Activated CD4-positive, alpha-beta T cell treated with anti-CD3 and anti-CD28 coated beads, Interleukin-10, Interleukin-2, amounts not matched to agents 100 ng/mL and 50 ng/mL, durations not matched to agents 16 hours and 8 hours (primary cell): Measurements from ENCODE around the gene LRRC37A.
"Not testable (repeated sequence)": the region's sequence is repeated elsewhere in the genome, so short reads cannot be mapped to it uniquely, and the experiment has no call there.

ENCODE experiments used
- DNase-seq: peaks from one replicate; pipeline ENCODE4 v3.0.0-alpha.2; 2020

Gene LRRC37A

GRCh38 chr17:46294831-46295230 lies at the start of gene LRRC37A:
LRRC37A (plus strand) TSS chr17:46295131; CDS start chr17:46295134, 3 bp downstream.
- DNase-seq: not testable (repeated sequence)

GRCh38 chr17:46249153-46249552 lies 45.8 kb upstream of the LRRC37A start:
- DNase-seq: not testable (repeated sequence)

- DNase-seq: not testable (repeated sequence)
Observed at GRCh38 chr17:46252804-46253203, 42.1 kb upstream of the LRRC37A start.

GRCh38 chr17:46253722-46254121 lies 41.2 kb upstream of the LRRC37A start:
- DNase-seq: peak; percentile 82

DNA sequence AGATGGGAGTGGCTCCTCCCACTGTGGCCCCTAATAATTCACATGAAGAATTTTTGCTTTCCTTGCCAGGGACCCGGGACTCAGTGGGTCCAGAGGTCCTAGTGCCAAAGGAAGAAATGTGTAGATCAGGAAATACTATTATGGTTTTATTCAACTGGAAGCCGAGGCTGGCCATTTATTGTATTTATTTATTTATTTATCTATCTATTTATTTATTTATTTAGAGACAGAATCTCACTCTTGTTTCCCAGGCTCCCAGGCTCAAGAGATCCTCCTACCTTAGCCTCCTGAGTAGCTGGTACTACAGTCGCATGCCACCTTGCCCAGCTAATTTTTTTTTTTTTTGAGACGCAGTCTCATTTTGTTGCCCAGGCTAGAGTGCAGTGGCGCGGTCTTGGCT lies 40.7 kb upstream of the LRRC37A start:
- DNase-seq: not testable (repeated sequence)

DNA sequence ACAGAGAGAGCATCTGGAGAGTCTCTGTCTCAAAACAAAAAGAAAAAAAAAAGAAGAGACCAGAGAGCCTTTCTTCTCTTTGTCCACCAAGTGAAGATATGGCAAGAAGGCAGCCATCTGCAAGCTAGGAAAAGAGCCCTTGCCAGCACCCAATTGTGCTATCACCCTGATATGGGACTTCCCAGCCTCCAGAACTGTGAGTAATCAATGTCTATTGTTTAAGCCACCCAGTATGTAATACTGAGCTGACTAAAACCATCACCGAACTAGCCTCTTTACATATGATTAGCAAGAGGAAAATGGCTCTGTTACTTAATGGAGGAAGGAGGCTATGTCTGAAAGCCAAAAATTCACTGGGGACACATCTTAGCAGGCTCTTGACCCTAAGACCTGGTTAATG lies 38.6 kb upstream of the LRRC37A start:
- peak; percentile 21 for DNase-seq

DNA sequence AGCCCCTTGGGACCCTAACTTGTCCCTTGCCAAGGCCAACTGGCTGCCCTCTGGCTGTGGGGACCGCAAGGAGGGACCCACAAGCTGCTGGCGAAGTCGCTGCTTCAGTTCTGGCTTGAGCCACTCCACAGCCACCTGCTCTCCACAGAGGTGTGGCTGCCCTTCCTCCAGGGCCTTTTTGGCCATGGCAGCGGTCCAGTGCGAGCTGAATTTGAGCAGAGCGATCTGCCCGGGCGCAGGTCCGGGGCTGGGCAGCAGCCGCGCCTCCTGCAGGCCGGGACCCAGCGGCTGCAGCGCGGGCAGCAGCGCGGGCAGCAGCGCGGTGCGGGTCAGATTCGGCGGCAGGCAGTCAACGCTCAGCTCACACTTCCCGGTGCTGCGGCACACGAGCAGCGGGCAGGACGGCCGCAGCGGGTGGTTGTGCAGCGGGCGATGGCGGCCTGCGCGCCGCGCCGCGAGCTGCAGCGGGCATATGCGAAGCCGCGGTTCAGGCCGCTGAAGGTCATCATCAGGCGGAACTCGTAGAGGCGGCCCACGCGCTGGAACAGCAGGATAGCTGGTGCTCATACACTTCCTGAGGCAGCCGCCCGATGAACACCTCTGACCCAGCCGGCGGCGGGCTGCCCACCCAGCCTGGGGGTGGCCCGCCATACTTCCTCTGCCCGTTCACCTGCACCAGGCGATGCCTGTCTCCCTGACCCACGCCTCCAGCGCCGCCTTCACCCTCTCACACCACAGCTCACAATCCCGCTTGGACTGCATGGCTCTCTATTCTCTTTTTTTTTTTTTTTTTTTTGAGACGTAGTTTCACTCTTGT lies 34.9 kb upstream of the LRRC37A start:
- not testable (repeated sequence) for DNase-seq

DNA sequence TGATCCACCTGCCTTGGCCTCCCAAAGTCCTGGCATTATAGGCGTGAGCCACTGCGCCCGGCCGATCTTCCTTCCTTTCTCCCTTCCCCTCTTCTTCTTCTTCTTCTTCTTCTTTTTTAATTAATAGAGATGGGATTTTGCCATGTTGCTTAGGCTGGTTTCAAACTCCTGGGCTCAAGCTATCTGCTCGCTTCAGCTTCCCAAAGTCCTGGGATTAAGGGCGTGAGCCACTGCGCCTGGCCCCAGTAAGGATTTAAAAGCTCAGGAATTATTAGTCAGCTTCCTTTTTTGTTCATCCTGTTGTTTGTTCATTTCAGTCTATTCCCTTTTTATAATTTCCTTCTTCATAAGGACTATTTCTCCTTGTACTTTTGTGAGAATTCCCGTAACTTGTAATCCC lies 32.7 kb upstream of the LRRC37A start:
- no peak for DNase-seq

DNA sequence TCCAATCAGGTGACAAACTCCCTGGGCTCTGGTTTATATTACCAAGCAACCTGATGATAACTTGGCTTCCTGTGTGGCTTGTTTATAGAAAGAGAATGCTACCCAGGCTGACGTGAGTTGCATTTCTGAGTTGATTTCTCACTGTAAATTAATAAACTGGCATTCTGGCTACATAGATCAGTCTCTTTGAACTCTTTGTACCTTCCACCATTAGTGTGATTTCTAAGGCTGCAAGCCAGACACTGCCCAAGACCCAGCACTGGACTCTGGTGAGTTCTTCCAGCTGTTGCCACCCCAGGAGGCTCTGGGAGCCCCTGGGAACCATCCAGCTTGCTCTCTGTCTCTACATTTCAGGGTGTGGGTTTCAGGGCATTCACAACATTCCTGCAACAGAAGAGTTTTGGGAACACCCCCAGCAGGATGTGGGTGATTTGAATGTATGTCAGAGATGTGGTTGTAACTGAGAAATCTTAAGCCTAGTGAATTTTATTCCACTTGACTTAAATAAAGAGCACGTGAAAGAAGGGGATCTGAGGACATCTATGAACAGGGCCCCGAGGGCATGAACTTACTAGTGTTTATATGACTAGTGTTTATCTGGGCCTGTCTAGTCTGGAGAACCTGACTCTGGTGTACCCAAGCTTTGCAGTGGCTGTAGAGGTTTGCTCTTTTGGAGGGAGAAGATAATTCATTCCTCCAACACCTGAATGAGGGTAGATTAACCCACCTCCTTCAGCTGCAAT lies 30.3 kb upstream of the LRRC37A start:
- peak; percentile 16 for DNase-seq

- not testable (repeated sequence) for DNase-seq
Observed at GRCh38 chr17:46266063-46266655, 28.8 kb upstream of the LRRC37A start.

- peak; percentile 92 for DNase-seq
Observed at GRCh38 chr17:46266656-46267544, 28.0 kb upstream of the LRRC37A start.

GRCh38 chr17:46270032-46270431 lies 24.9 kb upstream of the LRRC37A start:
- DNase-seq: no peak

DNA sequence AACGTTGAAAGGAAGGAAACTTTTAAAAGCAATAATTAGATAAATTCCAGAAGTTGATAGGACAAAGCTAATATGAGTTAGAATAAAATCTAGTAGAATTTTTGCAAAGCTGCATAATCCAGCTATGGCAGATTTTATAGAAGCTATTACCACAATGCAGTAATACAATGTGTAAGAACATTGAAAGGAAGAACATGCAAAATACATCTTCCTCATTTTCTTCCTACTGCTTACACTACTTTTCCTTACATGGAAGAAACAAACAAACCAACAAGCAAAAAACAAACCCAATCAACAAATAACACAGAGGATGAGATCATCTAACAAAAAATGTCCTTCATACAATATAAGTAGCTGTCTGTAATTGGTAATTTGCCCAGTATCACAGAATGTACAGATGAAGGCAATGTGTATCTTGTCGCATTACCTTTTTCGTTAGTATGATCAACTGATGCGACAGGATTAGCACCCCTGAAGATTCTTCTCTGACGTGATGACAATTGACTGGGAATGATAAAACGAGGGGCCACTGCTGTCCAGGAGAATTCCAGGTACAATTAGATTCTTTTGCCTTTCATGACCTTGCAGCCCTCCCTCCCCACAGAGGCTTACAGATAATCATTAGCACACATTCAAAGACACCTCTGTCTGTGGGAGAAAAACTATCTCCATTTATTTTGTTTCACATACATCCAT lies 21.2 kb upstream of the LRRC37A start:
- no peak for DNase-seq

DNA sequence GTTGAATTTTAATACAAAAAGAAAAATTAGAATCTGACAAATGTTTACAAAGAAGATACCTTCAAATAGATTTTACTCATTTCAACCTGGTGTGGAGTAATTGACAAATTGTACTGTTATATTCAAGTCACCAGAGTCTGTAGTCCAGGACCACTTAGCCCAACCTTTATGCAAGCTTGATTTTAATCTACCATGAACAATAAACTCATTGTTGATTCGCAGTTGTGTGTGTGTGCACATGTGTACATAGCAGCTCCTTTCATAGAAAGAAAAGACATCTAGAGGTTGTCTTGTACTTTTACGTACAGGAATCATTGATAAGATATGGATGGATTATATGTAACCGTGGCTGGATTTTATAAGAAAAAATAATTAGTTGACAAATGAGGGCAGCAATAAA lies 20.7 kb upstream of the LRRC37A start:
- DNase-seq: no peak

DNA sequence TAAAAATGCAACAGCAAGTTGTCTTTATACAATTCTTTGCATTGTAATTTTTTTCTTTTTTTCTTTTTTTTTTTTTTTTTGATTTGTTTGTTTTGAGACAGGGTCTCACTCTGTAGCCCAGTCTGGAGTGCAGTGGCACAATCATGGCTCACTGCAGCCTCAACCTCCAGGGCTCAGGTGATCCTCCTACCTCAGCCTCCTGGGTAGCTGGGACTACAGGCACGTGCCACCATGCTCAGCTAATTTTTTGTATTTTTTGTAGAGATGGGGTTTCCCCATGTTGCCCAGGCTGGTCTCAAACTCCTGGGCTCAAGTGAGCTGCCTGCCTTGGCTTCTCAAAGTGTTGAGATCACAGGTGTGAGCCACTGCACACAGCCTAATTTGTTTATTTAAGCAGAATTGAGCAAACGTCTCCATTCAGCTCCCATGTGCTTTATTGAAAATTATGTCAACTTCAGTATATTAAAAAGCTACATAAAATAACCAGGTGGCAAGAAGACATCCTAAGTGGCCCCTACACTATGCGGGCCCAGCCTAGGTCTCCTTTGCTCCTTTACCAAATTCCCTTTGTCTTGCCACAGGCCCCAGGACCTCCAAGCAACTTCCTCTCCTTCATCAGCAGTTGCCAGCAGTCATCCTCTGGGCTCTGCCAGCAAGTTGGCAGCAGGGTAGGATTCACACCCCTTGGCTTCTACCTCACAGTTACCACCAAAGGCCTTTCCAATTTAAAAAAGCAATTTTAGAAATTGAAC lies 18.0 kb upstream of the LRRC37A start:
- not testable (repeated sequence) for DNase-seq

DNA sequence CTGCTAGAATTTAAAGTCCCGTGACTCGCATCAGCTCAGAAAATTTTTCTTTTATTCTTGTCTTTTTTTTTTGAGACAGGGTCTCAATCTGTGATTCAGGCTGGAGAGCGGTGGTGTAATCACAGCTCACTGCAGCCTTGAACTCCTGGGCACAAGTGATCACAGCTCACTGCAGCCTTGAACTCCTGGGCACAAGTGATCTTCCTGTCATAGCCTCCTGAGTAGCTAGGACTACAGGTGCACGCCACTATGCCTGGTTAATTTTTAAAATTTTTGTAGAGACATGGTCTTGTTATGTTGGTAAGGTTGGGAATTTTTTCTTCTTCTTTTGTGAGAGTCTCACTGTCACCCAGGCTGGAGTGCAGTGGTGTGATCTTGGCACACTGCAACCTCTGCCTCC lies 13.6 kb upstream of the LRRC37A start:
- DNase-seq: not testable (repeated sequence)

GRCh38 chr17:46282635-46283034 lies 12.3 kb upstream of the LRRC37A start:
- not testable (repeated sequence) for DNase-seq

- peak; percentile 41 for DNase-seq
Observed at GRCh38 chr17:46284467-46284866, 10.5 kb upstream of the LRRC37A start.

DNA sequence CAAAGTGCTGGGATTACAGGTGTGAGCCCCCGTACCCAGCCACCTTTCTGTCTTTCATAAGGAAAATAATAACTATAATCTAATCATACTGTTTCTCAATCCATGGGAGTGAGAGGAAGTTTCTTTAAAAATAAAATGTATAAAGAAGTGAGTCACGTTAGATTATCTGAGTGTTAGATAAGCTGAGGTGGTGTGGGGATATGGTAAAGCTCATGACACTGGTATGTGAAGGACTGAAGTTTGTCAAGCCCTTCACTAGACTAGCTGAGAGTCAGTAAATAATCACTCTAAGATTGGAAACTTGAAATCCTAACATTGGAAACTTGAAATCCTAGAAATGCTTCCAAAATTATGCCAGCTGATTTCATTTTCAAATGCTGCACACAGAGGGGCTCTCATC lies 9.4 kb upstream of the LRRC37A start:
- DNase-seq: not testable (repeated sequence)

DNA sequence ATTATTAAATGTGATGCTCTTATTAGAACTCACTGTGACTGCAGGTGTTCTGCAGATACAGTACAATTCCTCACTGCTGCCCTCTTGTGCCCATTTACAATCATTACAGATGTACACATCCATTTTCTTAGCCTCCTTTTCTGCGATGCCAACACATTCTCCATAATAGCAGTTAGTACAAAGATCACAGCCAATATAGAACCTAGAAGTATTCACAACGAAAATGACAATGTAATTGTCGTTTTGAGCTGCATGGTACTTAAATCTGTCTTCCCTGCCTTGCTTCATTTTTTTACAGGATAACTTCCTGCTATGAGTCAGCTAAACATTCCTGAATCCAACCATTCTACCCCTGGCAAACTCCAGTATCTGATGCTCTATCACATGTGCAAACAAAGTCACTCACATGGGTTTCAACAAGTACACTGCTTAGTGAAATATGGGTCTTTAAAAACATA lies 8.1 kb upstream of the LRRC37A start:
- peak; percentile 87 for DNase-seq

GRCh38 chr17:46287587-46287986 lies 7.3 kb upstream of the LRRC37A start:
- DNase-seq: peak; percentile 0
